GM12872 (cell line): ENCODE results near the gene CYP2J2.

Source experiments
- TF ChIP-seq, protein P1 (sequence below): IDR thresholded peaks from 3 replicates; pipeline ENCODE4 v1.5.1; 2011; ENCODE audit warnings: low read depth, mild to moderate bottlenecking, low read length, moderate library complexity; ENCODE audit not compliant: insufficient read depth

Gene CYP2J2

GRCh38 chr1:59949648-59950047, 23.1 kb upstream of the CYP2J2 start:
- TF ChIP-seq, protein P1, sequence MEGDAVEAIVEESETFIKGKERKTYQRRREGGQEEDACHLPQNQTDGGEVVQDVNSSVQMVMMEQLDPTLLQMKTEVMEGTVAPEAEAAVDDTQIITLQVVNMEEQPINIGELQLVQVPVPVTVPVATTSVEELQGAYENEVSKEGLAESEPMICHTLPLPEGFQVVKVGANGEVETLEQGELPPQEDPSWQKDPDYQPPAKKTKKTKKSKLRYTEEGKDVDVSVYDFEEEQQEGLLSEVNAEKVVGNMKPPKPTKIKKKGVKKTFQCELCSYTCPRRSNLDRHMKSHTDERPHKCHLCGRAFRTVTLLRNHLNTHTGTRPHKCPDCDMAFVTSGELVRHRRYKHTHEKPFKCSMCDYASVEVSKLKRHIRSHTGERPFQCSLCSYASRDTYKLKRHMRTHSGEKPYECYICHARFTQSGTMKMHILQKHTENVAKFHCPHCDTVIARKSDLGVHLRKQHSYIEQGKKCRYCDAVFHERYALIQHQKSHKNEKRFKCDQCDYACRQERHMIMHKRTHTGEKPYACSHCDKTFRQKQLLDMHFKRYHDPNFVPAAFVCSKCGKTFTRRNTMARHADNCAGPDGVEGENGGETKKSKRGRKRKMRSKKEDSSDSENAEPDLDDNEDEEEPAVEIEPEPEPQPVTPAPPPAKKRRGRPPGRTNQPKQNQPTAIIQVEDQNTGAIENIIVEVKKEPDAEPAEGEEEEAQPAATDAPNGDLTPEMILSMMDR, result no peak

GRCh38 chr1:59948990-59949389, 22.4 kb upstream of the CYP2J2 start:
- TF ChIP-seq, protein P1, result no peak

DNA sequence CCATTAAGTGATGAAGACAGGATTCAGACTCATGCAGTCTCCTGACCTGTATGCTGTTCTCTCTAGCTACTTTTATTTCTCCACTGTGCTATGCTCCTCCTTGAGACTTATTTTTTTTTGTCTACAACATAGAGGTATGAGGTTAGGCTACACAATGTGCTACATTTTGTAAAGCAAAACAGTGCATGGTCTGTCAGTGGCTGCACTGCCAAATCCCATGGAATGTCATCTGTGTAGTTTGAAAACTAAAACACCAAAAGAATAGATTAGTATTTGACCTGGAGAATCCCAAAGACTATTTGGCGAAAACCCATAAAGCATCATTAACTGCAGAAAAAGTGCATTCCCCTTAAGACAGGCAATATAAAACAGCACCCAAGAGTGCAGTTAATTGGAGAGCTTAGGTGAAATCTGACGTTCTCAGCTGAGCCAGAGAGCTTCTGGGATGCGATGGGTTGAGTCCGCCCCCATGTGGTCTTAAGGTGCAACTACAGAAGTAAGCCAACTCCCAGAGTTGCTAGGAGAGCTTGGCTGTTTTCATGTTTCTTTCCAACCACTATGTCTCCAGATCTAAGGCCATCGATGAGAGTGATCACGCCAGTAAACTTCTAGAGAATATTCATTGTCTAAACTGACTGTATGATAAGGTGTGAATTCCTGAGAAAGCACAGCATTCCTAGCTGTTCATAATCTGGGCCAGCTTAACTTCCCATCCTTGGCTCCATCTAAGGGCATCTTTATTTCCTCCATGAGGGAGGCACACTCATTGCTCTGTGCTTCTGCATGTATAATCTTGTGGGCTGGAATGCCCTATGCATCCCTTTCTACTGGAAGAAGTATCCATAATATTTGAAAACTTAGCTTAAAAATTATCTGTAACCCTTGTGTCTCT, 20.7 kb upstream of the CYP2J2 start:
- TF ChIP-seq, protein P1, result peak; percentile 96

DNA sequence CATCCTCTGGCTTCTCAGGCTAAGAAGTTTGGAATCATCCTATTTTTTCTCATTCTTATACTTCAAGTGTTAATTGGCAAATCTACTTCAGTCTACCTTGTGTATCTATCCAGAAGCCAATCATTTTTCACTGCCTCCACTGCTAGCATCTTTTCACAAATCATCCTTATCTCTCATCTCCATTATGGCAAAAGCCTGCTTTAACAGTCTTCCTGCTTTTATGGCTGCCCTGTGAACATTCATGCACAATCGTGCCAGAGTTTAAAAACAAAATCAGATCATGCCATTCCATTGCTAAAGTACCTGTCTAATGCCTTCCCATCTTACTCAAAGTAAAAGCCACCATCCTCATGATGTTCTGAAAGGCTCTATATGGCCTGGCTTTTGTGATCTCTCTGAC, 19.2 kb upstream of the CYP2J2 start:
- TF ChIP-seq, protein P1, result no peak

DNA sequence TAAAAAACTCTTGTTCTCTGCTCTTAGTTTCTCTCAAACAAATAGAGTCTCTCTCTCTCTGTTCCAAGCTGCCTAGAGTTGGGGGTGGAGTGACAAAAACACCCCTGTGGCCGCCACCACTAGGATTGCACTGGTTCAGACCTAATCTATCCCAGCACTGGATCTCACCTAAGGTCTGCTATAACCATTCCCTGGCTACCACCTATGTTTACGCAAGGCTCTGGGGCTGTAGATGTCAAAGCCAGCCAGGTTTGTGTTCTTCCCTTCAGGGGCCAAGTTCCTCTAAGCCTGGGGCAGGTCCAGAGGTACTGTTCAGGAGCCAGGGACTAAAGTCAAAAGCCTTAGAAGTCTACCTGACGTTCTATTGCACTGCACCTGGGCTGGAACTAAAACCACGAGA, 12.8 kb upstream of the CYP2J2 start:
- TF ChIP-seq, protein P1, result no peak

GRCh38 chr1:59937636-59938210, 11.2 kb upstream of the CYP2J2 start:
- TF ChIP-seq, protein P1, result no peak

DNA sequence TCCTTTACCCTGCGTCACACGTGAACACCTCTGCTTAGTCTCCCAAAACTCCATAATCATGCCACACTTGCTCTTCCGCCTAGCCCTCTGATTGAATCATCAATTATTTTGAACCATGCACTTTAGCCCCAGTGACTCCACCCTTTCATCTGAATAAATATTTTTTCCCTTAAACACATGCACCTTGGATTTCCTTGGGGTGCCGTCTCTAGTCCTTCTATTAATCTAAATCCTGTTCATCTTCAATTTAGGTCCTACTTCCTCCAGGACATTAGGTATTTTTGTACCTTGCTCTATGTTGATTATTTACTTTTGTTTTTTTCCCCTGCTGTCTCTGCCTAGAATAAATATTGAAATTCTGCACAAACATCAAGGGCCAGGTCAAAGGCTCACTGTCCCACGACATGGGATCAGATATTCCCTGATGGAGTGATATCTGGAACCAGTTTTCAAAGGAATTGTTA, 9.8 kb upstream of the CYP2J2 start:
- TF ChIP-seq, protein P1, result no peak
